Measurements from ENCODE around the gene AGFG2. TPM values are rescaled to one million over a fixed set of nuclear protein-coding genes. Genes with fewer than 3 reads are reported as not detected.

AGFG2 gene
- total and polyA plus RNA-seq, 2 of the 13 experiments (the other 11 are each of a cell fraction or from before 2014, with no cell fraction given): 125 to 132 TPM

GRCh38 chr7:100568176-100568895 is 29.3 kb downstream of the AGFG2 start (continued):
- TF ChIP-seq PRDM15 (CRISPR knock-in tag; IDR thresholded peaks at IDR 0.05) (no peak; the same call in none of the 2 replicates), ZNF788 (CRISPR knock-in tag; IDR thresholded peaks at IDR 0.05; ENCODE audit: borderline replicate concordance) (peak; percentile 95), HMGXB3 (CRISPR knock-in tag; IDR thresholded peaks at IDR 0.05; ENCODE audit: borderline replicate concordance) (peak; percentile 63; the same call in 1 of the 2 replicates), LBX2 (CRISPR knock-in tag; IDR thresholded peaks at IDR 0.05; ENCODE audit: borderline replicate concordance) (no peak), EED (CRISPR knock-in tag; IDR thresholded peaks at IDR 0.05) (peak; percentile 57; the same call in 1 of the 2 replicates), ATRX (CRISPR knock-in tag; IDR thresholded peaks at IDR 0.05; ENCODE audit: borderline replicate concordance) (no peak), AGO1 (IDR thresholded peaks at IDR 0.05; ENCODE audit: low read depth, low read length, poor library complexity, severe bottlenecking) (peak; percentile 96), CSRNP1 (CRISPR knock-in tag; IDR thresholded peaks at IDR 0.05) (peak; percentile 93), SMAD1 (CRISPR knock-in tag; IDR thresholded peaks at IDR 0.05; ENCODE audit: borderline replicate concordance, low read depth) (no peak), CHCHD3 (CRISPR knock-in tag; IDR thresholded peaks at IDR 0.05) (0 out of 2 replicates have a peak, but pooled peaks have one; percentile 70), FUBP1 (CRISPR knock-in tag; IDR thresholded peaks at IDR 0.05; ENCODE audit: borderline replicate concordance) (peak; percentile 87; the same call in 1 of the 2 replicates), ZNF569 (CRISPR knock-in tag; IDR thresholded peaks at IDR 0.05; ENCODE audit: borderline replicate concordance) (peak; percentile 92), THAP8 (CRISPR knock-in tag; IDR thresholded peaks at IDR 0.05; ENCODE audit: borderline replicate concordance) (no peak)
